Nephron progenitor cell (in vitro differentiated cells): ENCODE results near the gene SLC30A7.

Experiments
- DNase-seq: peaks from one replicate; pipeline ENCODE4 v3.0.0; 2021
- H3K27ac Mint-ChIP-seq: 2 replicates; pipeline ENCODE4 v1.8.0; 2021; ENCODE audit warnings: mild to moderate bottlenecking, moderate library complexity, mixed read lengths
- H3K27me3 Mint-ChIP-seq: 2 replicates; pipeline ENCODE4 v1.8.0; 2021; ENCODE audit warnings: mild to moderate bottlenecking, low read depth, mixed read lengths; ENCODE audit not compliant: poor library complexity
- H3K36me3 Mint-ChIP-seq: 2 replicates; pipeline ENCODE4 v1.8.0; 2021; ENCODE audit warnings: low read depth, mixed read lengths
- H3K4me1 Mint-ChIP-seq: 2 replicates; pipeline ENCODE4 v1.8.0; 2021; ENCODE audit warnings: mixed read lengths
- H3K4me3 Mint-ChIP-seq: 2 replicates; pipeline ENCODE4 v1.8.0; 2021; ENCODE audit warnings: mild to moderate bottlenecking, moderate library complexity, mixed read lengths
- H3K9me3 Mint-ChIP-seq: 2 replicates; pipeline ENCODE4 v1.8.0; 2021; ENCODE audit warnings: mild to moderate bottlenecking, moderate library complexity, mixed read lengths
- CTCF ChIP-seq: fragments of 200-600 bp; sonication (generic); IDR thresholded peaks from 2 replicates; pipeline ENCODE4 v1.5.0; 2021; ENCODE audit warnings: antibody characterized with exemption

Gene SLC30A7

GRCh38 chr1:101004670-101005069 lies 108.8 kb downstream of the SLC30A7 start:
- Mint-ChIP-seq H3K4me3 (no peak overlapping the region), H3K36me3 (peaks cover 34% of the 10 kb centered on the region), H3K27me3 (no peaks in the 10 kb centered on the region), H3K27ac (no peak overlapping the region), H3K9me3 (no peaks in the 10 kb centered on the region), H3K4me1 (no peaks in the 10 kb centered on the region)
- no peak for TF ChIP-seq CTCF
- no peak for DNase-seq

- Mint-ChIP-seq H3K36me3 (peaks cover 35% of the 10 kb centered on the region), H3K4me1 (no peaks in the 10 kb centered on the region), H3K27me3 (no peaks in the 10 kb centered on the region), H3K9me3 (no peaks in the 10 kb centered on the region), H3K4me3 (no peak overlapping the region), H3K27ac (no peak overlapping the region)
- TF ChIP-seq CTCF, result no peak
- DNase-seq, result no peak
Measured at GRCh38 chr1:101005183-101005582, 109.3 kb downstream of the SLC30A7 start.

- H3K27me3 Mint-ChIP-seq, result no peaks in the 10 kb centered on the region
Measured at GRCh38 chr1:101005871-101006270, 110.0 kb downstream of the SLC30A7 start.

GRCh38 chr1:101006553-101006952 lies 110.7 kb downstream of the SLC30A7 start:
- peaks cover 39% of the 10 kb centered on the region for H3K36me3 Mint-ChIP-seq
- DNase-seq, result no peak
- H3K4me1 Mint-ChIP-seq, result no peaks in the 10 kb centered on the region

More at GRCh38 chr1:101005871-101006270, 110.0 kb downstream of the SLC30A7 start:
- Mint-ChIP-seq H3K4me1 (no peaks in the 10 kb centered on the region), H3K36me3 (peaks cover 39% of the 10 kb centered on the region), H3K4me3 (no peak overlapping the region), H3K9me3 (no peaks in the 10 kb centered on the region), H3K27ac (no peak overlapping the region)
- no peak for TF ChIP-seq CTCF
- DNase-seq, result no peak

GRCh38 chr1:101008229-101008834 lies 112.4 kb downstream of the SLC30A7 start:
- no peaks in the 10 kb centered on the region for H3K9me3 Mint-ChIP-seq
- no peak overlapping the region for H3K27ac Mint-ChIP-seq
- peaks cover 47% of the 10 kb centered on the region for H3K36me3 Mint-ChIP-seq
- DNase-seq, result no peak
- TF ChIP-seq CTCF, result no peak
- no peak overlapping the region for H3K4me3 Mint-ChIP-seq
- no peaks in the 10 kb centered on the region for H3K4me1 Mint-ChIP-seq
- no peaks in the 10 kb centered on the region for H3K27me3 Mint-ChIP-seq

More at GRCh38 chr1:101006553-101006952, 110.7 kb downstream of the SLC30A7 start:
- no peaks in the 10 kb centered on the region for H3K9me3 Mint-ChIP-seq
- TF ChIP-seq CTCF, result no peak
- no peak overlapping the region for H3K4me3 Mint-ChIP-seq
- H3K27me3 Mint-ChIP-seq, result no peaks in the 10 kb centered on the region
- no peak overlapping the region for H3K27ac Mint-ChIP-seq

- H3K4me1 Mint-ChIP-seq, result no peaks in the 10 kb centered on the region
- H3K36me3 Mint-ChIP-seq, result peaks cover 59% of the 10 kb centered on the region
- DNase-seq, result no peak
- H3K9me3 Mint-ChIP-seq, result no peaks in the 10 kb centered on the region
- no peak overlapping the region for H3K27ac Mint-ChIP-seq
- H3K4me3 Mint-ChIP-seq, result no peak overlapping the region
- no peaks in the 10 kb centered on the region for H3K27me3 Mint-ChIP-seq
- TF ChIP-seq CTCF, result no peak
Measured at GRCh38 chr1:101013776-101014175, 117.9 kb downstream of the SLC30A7 start.
